ENCODE measurements around the gene HSPA6.
"Not testable (repeated sequence)": the region's sequence is repeated elsewhere in the genome, so short reads cannot be mapped to it uniquely, and the experiment has no call there.

The HSPA6 gene

DNA sequence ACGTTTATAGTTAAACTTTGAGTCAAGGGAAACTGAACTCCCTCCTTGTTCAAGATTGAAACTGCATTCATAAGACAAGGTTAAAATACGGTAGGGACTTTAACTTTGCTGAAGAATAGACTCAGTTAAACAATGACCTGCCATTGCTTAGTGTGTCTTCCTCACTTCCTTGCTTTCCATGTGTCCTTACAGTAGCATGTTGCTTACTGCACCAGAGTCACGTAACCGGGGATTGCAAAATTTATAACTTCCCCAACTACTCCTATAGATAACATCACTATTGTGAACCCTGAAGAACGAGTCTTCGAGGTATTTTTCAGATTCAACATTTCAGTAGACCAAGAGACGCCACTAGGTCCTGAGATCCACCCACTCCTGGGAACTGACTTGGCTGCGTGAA is 47.4 kb downstream of the HSPA6 start:
- not testable (repeated sequence) for DNase-seq

All from NCI-H446 (cell line).